G401 (cell line): ENCODE data around the gene SLC35A5. TPM values are rescaled to one million over a fixed set of nuclear protein-coding genes. Genes with fewer than 3 reads are reported as not detected.
"Not testable (repeated sequence)": the region's sequence is repeated elsewhere in the genome, so short reads cannot be mapped to it uniquely, and the experiment has no call there.

Experiments
- DNase-seq: peaks from one replicate; pipeline ENCODE4 v3.0.0-alpha.2; 2015; ENCODE audit warnings: low spot score
- in situ Hi-C: cut with HindIII; loops from 2 replicates; pipeline ENCODE4 v1.10.0; 2016; ENCODE audit warnings: low sequenced_read_pairs, mixed read lengths
- total RNA-seq: library from RNA; depleted of rRNA; stranded (reverse); fragments of >200 nt; shearing (Covaris generic); gene quantifications from 2 replicates; pipeline ENCODE4 v1.2.3, GENCODE V29; 2014; rRNA removed

SLC35A5 gene, protein sequence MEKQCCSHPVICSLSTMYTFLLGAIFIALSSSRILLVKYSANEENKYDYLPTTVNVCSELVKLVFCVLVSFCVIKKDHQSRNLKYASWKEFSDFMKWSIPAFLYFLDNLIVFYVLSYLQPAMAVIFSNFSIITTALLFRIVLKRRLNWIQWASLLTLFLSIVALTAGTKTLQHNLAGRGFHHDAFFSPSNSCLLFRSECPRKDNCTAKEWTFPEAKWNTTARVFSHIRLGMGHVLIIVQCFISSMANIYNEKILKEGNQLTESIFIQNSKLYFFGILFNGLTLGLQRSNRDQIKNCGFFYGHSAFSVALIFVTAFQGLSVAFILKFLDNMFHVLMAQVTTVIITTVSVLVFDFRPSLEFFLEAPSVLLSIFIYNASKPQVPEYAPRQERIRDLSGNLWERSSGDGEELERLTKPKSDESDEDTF
- total RNA-seq, result 14.2 and 30.1 TPM in 2 replicates

DNA sequence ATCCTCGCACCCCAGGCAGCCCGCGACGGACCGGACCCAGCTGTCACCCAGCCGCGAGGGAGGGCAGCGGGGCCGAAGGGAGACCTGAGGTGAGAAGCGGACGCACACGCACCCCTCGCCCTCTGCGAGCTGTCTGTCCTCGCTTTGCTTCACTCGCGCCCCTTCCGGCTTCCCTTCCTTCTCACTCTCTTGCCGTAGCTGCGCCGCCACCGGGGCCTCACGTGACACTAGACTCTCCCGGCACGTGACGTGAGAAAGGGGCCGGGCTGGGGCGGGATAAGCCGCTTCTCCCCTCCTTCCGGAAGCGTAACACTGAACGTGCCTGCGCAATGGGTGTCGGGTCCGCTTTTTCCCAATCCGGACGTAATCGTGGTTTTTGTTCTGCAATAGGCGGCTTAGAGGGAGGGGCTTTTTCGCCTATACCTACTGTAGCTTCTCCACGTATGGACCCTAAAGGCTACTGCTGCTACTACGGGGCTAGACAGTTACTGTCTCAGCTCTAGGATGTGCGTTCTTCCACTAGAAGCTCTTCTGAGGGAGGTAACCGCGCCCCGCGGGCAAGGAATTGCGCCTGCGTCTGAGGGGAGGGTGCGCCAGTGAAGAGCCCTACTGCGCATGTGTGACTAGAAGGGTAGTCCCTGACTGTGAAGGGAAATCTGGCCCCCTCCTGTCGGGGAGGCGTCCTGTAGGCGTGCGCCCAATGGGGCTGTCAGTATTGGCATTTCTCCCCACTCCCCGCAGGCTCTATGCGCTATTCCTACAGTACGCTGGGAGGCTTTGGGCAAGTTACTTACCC is at the start of gene SLC35A5, which contains the start of gene ATG3:
Gene SLC35A5, plus strand, starts transcription at position 312 of the 796 bp plus-strand sequence. CDS start 1,359 bp downstream, outside the sequence.
Gene ATG3, minus strand, starts transcription at position 229 of the 796 bp plus-strand sequence. CDS start 434 bp downstream, outside the sequence.
- in situ Hi-C loops, result no loop called here
- DNase-seq, result peak; percentile 99

DNA sequence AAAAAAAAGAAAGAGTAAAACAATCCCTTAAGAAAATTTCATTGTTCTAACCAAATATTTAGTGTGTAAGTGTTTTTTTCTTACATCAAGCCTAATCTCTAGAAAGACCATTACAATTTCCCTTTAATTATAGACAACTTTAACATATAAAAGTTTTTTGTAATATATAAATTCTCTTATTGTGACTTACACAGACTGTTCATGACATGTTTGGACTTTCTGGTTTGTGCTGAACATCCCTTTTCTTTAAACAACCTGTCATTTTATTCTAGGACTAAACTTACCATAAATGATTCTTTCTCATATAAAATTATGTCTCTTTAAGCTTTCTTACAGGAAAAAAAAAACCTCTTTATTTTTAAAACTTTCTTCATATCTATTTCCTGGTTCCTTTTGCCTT is 49.5 kb upstream of the SLC35A5 start:
- in situ Hi-C loops, result no loop called here

GRCh38 chr3:112514527-112515128 is 47.2 kb upstream of the SLC35A5 start:
- no peak for DNase-seq
- in situ Hi-C loops, result no loop called here

More for the DNA sequence above, 49.5 kb upstream of the SLC35A5 start:
- no peak for DNase-seq

GRCh38 chr3:112518970-112519369 is 42.9 kb upstream of the SLC35A5 start:
- DNase-seq, in situ Hi-C loops: not testable (repeated sequence)

DNA sequence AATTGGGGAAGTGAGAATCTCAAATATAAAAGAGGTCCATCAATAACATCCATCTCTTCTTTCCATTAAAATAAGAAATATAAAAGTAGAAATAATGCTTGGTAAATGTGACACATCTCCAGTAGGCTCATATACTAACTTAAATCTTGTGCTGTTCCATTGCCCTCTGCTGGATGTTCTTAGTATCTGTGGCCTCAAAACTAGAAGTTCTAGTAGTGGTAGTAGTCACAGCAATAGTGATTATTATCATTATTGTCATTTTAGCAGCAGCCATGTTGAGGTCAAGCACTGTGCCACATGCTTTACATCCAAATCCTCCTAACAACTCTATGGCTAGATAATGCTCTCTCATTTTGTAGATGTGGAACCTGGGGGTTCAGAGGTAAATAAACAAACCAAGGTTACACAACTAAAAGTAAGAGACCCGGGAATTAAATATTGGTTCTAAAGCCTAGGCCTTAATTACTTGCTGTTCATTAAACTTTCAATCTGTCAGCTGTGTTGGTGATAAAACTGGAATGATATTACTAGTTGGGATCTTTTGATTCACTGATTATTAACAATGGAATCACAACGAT is 42.3 kb upstream of the SLC35A5 start:
- peak; percentile 37 for DNase-seq
- in situ Hi-C loops, result no loop called here

DNA sequence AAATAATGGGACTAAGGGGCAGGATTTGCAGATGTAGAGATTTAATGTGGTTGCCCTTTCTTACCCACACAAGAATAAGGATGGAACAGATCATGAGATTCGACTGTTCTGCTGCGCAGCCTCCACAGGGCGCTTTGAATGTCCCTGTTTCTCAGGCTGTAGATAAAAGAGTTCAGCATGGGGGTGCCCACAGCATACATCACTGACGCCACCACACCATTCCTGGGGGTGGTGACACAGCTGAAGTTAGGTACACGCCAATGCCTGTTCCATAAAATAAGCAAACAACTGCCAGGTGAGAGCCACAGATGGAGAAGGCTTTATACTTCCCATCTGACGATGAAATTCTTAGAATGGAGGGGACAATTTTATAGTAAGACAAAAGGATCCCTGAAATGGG is 37.7 kb upstream of the SLC35A5 start:
- in situ Hi-C loops, DNase-seq: not testable (repeated sequence)

GRCh38 chr3:112530573-112530972 is 31.3 kb upstream of the SLC35A5 start:
- DNase-seq, result no peak
- in situ Hi-C loops, result no loop called here

DNA sequence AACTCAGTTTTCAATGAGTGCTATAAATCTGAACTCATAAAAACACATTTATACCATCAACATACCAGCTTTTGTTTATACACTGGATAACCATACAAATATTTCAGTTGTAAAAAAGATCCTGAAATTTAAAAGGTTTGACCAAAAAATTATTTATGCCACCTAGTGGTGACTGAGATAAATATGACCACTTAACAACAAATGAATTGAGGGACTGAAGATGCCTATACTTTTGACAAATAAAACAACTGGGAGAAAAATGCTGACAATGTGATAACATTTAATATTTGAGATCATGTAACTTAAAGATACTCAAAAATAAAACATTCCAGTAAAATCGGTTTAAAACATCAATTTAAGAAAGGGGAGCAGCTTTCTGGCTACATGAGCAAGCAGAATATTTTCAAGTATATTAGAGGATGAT is 30.5 kb upstream of the SLC35A5 start:
- in situ Hi-C loops, result no loop called here

GRCh38 chr3:112539825-112540650 is 21.8 kb upstream of the SLC35A5 start:
- in situ Hi-C loops, result no loop called here
- no peak for DNase-seq

More for the DNA sequence above, 30.5 kb upstream of the SLC35A5 start:
- DNase-seq, result peak; percentile 57

DNA sequence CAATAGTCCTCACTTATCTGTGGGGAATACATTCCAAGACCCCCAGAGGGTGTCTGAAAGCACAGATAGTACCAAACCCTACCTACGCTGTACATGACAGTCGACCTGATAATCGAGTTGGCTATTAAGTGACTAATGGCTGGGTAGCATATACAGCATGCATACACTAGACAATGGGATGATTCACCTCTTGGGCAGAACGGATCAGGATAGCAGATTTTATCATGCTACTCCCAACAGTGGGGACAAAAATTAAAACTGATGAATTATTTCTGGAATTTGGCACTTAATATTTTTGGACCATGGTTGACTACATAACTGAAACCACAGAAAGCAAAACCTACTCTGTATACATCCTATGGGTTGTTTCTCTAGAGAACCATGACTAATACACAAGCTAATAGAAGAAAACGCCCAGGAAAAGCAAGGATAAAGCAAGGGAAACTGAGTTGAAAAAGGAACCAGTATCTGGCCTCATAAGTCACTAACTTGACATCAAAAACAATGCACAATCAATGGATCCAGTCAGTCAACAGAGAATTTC is 15.6 kb upstream of the SLC35A5 start:
- DNase-seq, result no peak
- in situ Hi-C loops, result no loop called here

DNA sequence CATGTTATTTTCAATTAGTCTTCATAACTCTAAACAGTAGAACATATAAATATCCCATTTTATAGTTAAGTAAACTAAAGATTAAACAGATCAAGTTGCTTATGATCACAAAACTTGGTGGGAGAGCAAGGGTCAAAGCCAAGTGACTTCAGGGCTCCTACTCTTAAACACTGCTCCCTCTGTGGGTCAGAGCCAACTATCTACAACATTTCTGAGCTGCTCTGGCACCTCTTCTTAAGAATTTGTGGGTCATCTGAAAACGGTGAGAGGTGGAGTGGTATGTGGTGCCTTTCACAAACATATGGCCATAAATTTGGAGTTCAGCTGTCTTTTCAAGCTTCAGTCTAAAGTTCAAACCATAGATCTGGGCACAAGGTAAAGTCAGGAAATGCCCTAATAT is 11.0 kb upstream of the SLC35A5 start:
- in situ Hi-C loops, result no loop called here
- DNase-seq, result peak; percentile 38

DNA sequence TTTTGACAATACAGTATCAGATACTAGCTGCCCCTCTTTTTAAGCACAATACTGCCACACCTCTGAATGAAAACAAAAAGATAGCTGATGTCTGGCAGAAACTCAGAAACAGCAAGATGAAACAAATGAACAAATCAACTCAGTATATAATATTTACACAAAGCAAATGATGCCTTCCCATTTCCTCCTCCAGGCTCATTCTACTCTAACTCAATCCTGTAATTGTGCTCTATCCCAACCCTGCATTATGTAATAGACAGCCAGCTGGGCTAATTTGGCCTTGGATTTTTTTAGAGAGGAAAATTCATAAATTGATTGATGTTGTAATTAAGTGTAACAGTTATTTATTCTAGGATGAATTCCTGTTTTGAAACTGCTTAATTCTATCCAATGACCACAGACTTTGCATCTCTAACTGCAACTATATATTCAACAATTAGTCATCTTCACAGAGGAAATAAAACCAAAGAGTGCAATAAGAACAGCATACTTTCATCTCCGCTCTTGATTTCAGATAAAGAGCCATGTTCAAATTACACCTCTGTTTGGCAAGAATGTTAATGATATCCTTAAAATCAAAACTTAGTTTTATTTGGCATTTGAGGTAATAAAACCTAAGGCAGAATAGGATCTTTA is 6.2 kb upstream of the SLC35A5 start:
- in situ Hi-C loops, result no loop called here
- peak; percentile 12 for DNase-seq

GRCh38 chr3:112557976-112558375 is 3.9 kb upstream of the SLC35A5 start:
- DNase-seq, result no peak
- in situ Hi-C loops, result no loop called here

GRCh38 chr3:112560307-112560706 is 1.5 kb upstream of the SLC35A5 start:
- no peak for DNase-seq
- in situ Hi-C loops, result no loop called here

GRCh38 chr3:112560721-112561483 is 943 bp upstream of the SLC35A5 start:
- in situ Hi-C loops, result no loop called here
- DNase-seq, result peak; percentile 64

GRCh38 chr3:112561484-112561733 is 436 bp upstream of the SLC35A5 start:
- no peak for DNase-seq
- in situ Hi-C loops, result no loop called here

- DNase-seq, in situ Hi-C loops: not testable (repeated sequence)
Measured at GRCh38 chr3:112564247-112564939, 2.5 kb downstream of the SLC35A5 start.
